Measurements from ENCODE around the gene ASB11.

Gene ASB11

GRCh38 chrX:15315509-15315908, at the start of gene ASB11:
Gene ASB11 (minus strand): TSS chrX:15315640. CDS start chrX:15315605, 35 bp downstream.
- H3K36me3 Mint-ChIP-seq (ENCODE audit: low read depth), result peaks cover 7% of the 10 kb centered on the region
- H3K4me1 Mint-ChIP-seq (ENCODE audit: low read depth), result no peaks in the 10 kb centered on the region
- H3K9me3 Mint-ChIP-seq, result no peaks in the 10 kb centered on the region
- no peaks in the 10 kb centered on the region for H3K27me3 Mint-ChIP-seq (ENCODE audit: low read depth)
- no peak within 1 kb of the TSS for H3K4me3 Mint-ChIP-seq
- no peak within 1 kb of the TSS for H3K27ac Mint-ChIP-seq

- H3K9me3 Mint-ChIP-seq, result no peaks in the 10 kb centered on the region
- no peak overlapping the region for H3K27ac Mint-ChIP-seq
- no peaks in the 10 kb centered on the region for H3K4me1 Mint-ChIP-seq (ENCODE audit: low read depth)
- H3K36me3 Mint-ChIP-seq (ENCODE audit: low read depth), result no peaks in the 10 kb centered on the region
- peaks cover 11% of the 10 kb centered on the region for H3K27me3 Mint-ChIP-seq (ENCODE audit: low read depth)
- no peak overlapping the region for H3K4me3 Mint-ChIP-seq
Measured at GRCh38 chrX:15359701-15360100, 44.3 kb upstream of the ASB11 start.

- H3K4me1 Mint-ChIP-seq (ENCODE audit: low read depth), result no peaks in the 10 kb centered on the region
- no peak overlapping the region for H3K27ac Mint-ChIP-seq
- H3K4me3 Mint-ChIP-seq, result no peak overlapping the region
- H3K9me3 Mint-ChIP-seq, result no peaks in the 10 kb centered on the region
- no peaks in the 10 kb centered on the region for H3K36me3 Mint-ChIP-seq (ENCODE audit: low read depth)
- H3K27me3 Mint-ChIP-seq (ENCODE audit: low read depth), result peaks cover 6% of the 10 kb centered on the region
Measured at GRCh38 chrX:15358533-15358932, 43.1 kb upstream of the ASB11 start.

GRCh38 chrX:15356444-15356843, 41.0 kb upstream of the ASB11 start:
- H3K36me3 Mint-ChIP-seq (ENCODE audit: low read depth), result no peaks in the 10 kb centered on the region
- H3K27me3 Mint-ChIP-seq (ENCODE audit: low read depth), result peaks cover 6% of the 10 kb centered on the region
- H3K4me3 Mint-ChIP-seq, result no peak overlapping the region
- H3K9me3 Mint-ChIP-seq, result no peaks in the 10 kb centered on the region
- no peaks in the 10 kb centered on the region for H3K4me1 Mint-ChIP-seq (ENCODE audit: low read depth)
- no peak overlapping the region for H3K27ac Mint-ChIP-seq

- no peaks in the 10 kb centered on the region for H3K36me3 Mint-ChIP-seq (ENCODE audit: low read depth)
- no peak overlapping the region for H3K27ac Mint-ChIP-seq
- peaks cover 7% of the 10 kb centered on the region for H3K4me1 Mint-ChIP-seq (ENCODE audit: low read depth)
- H3K27me3 Mint-ChIP-seq (ENCODE audit: low read depth), result peaks cover under 1% of the 10 kb centered on the region
- no peak overlapping the region for H3K4me3 Mint-ChIP-seq
- H3K9me3 Mint-ChIP-seq, result no peaks in the 10 kb centered on the region
Measured at GRCh38 chrX:15350329-15350996, 35.0 kb upstream of the ASB11 start.

GRCh38 chrX:15349046-15349445, 33.6 kb upstream of the ASB11 start:
- no peaks in the 10 kb centered on the region for H3K9me3 Mint-ChIP-seq
- no peaks in the 10 kb centered on the region for H3K36me3 Mint-ChIP-seq (ENCODE audit: low read depth)
- H3K4me1 Mint-ChIP-seq (ENCODE audit: low read depth), result peaks cover 7% of the 10 kb centered on the region
- H3K27ac Mint-ChIP-seq, result no peak overlapping the region
- peaks cover 2% of the 10 kb centered on the region for H3K27me3 Mint-ChIP-seq (ENCODE audit: low read depth)
- no peak overlapping the region for H3K4me3 Mint-ChIP-seq

- Mint-ChIP-seq H3K27me3 (ENCODE audit: low read depth) (peaks cover 7% of the 10 kb centered on the region), H3K36me3 (ENCODE audit: low read depth) (no peaks in the 10 kb centered on the region), H3K4me1 (ENCODE audit: low read depth) (peaks cover 7% of the 10 kb centered on the region), H3K9me3 (no peaks in the 10 kb centered on the region), H3K27ac (no peak overlapping the region), H3K4me3 (no peak overlapping the region)
Measured at GRCh38 chrX:15345976-15346375, 30.5 kb upstream of the ASB11 start.

- Mint-ChIP-seq H3K4me1 (ENCODE audit: low read depth) (no peaks in the 10 kb centered on the region), H3K36me3 (ENCODE audit: low read depth) (no peaks in the 10 kb centered on the region), H3K9me3 (no peaks in the 10 kb centered on the region), H3K27me3 (ENCODE audit: low read depth) (peaks cover 21% of the 10 kb centered on the region), H3K27ac (no peak overlapping the region), H3K4me3 (no peak overlapping the region)
Measured at GRCh38 chrX:15344106-15344505, 28.7 kb upstream of the ASB11 start.

GRCh38 chrX:15343075-15343476, 27.6 kb upstream of the ASB11 start:
- H3K27ac Mint-ChIP-seq, result no peak overlapping the region
- H3K4me1 Mint-ChIP-seq (ENCODE audit: low read depth), result no peaks in the 10 kb centered on the region
- H3K9me3 Mint-ChIP-seq, result no peaks in the 10 kb centered on the region
- H3K36me3 Mint-ChIP-seq (ENCODE audit: low read depth), result no peaks in the 10 kb centered on the region
- no peak overlapping the region for H3K4me3 Mint-ChIP-seq
- H3K27me3 Mint-ChIP-seq (ENCODE audit: low read depth), result peaks cover 25% of the 10 kb centered on the region

- Mint-ChIP-seq H3K9me3 (no peaks in the 10 kb centered on the region), H3K4me1 (ENCODE audit: low read depth) (peaks cover 6% of the 10 kb centered on the region), H3K36me3 (ENCODE audit: low read depth) (no peaks in the 10 kb centered on the region)
Measured at GRCh38 chrX:15340867-15341266, 25.4 kb upstream of the ASB11 start.

GRCh38 chrX:15336023-15336413, 20.6 kb upstream of the ASB11 start:
- Mint-ChIP-seq H3K9me3 (no peaks in the 10 kb centered on the region), H3K36me3 (ENCODE audit: low read depth) (peaks cover 3% of the 10 kb centered on the region), H3K27ac (peak overlapping the region; percentile 93), H3K27me3 (ENCODE audit: low read depth) (peaks cover 29% of the 10 kb centered on the region), H3K4me1 (ENCODE audit: low read depth) (peaks cover 9% of the 10 kb centered on the region), H3K4me3 (peak overlapping the region; percentile 87)

More at GRCh38 chrX:15340867-15341266, 25.4 kb upstream of the ASB11 start:
- Mint-ChIP-seq H3K27ac (no peak overlapping the region), H3K27me3 (ENCODE audit: low read depth) (peaks cover 36% of the 10 kb centered on the region), H3K4me3 (no peak overlapping the region)

- Mint-ChIP-seq H3K4me1 (ENCODE audit: low read depth) (peaks cover 9% of the 10 kb centered on the region), H3K4me3 (peak within 1 kb of the TSS; percentile 87), H3K36me3 (ENCODE audit: low read depth) (peaks cover 3% of the 10 kb centered on the region), H3K27me3 (ENCODE audit: low read depth) (peaks cover 23% of the 10 kb centered on the region), H3K27ac (peak within 1 kb of the TSS; percentile 93), H3K9me3 (no peaks in the 10 kb centered on the region)
Measured at GRCh38 chrX:15335135-15336022, 19.9 kb upstream of the ASB11 start, which contains the start of gene PIGA. Gene PIGA (minus strand): TSS chrX:15335523. CDS start chrX:15331930, 3,593 bp downstream.

- Mint-ChIP-seq H3K4me3 (peak overlapping the region; percentile 87), H3K27ac (peak overlapping the region; percentile 93), H3K27me3 (ENCODE audit: low read depth) (peaks cover 19% of the 10 kb centered on the region), H3K9me3 (no peaks in the 10 kb centered on the region), H3K4me1 (ENCODE audit: low read depth) (peaks cover 9% of the 10 kb centered on the region), H3K36me3 (ENCODE audit: low read depth) (peaks cover 3% of the 10 kb centered on the region)
Measured at GRCh38 chrX:15334561-15334960, 19.1 kb upstream of the ASB11 start.

GRCh38 chrX:15328821-15329220, 13.4 kb upstream of the ASB11 start:
- Mint-ChIP-seq H3K36me3 (ENCODE audit: low read depth) (peaks cover 6% of the 10 kb centered on the region), H3K4me1 (ENCODE audit: low read depth) (no peaks in the 10 kb centered on the region), H3K27ac (no peak overlapping the region), H3K4me3 (no peak overlapping the region), H3K27me3 (ENCODE audit: low read depth) (no peaks in the 10 kb centered on the region), H3K9me3 (no peaks in the 10 kb centered on the region)

- Mint-ChIP-seq H3K36me3 (ENCODE audit: low read depth) (peaks cover 6% of the 10 kb centered on the region), H3K27me3 (ENCODE audit: low read depth) (no peaks in the 10 kb centered on the region), H3K9me3 (no peaks in the 10 kb centered on the region), H3K4me1 (ENCODE audit: low read depth) (no peaks in the 10 kb centered on the region), H3K27ac (no peak overlapping the region), H3K4me3 (no peak overlapping the region)
Measured at GRCh38 chrX:15328131-15328530, 12.7 kb upstream of the ASB11 start.
